H1 (cell line): ENCODE data around the gene RNF146.

ENCODE experiments used
- CEBPB ChIP-seq: IDR thresholded peaks from 2 replicates; pipeline ENCODE4 v1.6.1; 2012; ENCODE audit warnings: low read depth, low read length
- CHD1 ChIP-seq: IDR thresholded peaks from 2 replicates; pipeline ENCODE4 v1.6.1; 2012; ENCODE audit warnings: low read depth, low read length, improper control_type of control experiment
- EZH2 ChIP-seq: fragments of 200-600 bp; sonication (generic); IDR thresholded peaks from 2 replicates; pipeline ENCODE4 v1.7.1; 2012; ENCODE audit warnings: low read depth, mild to moderate bottlenecking, moderate library complexity, low read length, inconsistent platforms; ENCODE audit not compliant: severe bottlenecking
- HDAC2 ChIP-seq, 2 experiments: fragments of 300-600 bp in 1 of 2; sonication (generic) in 1 of 2; IDR thresholded peaks; 2 replicates each; pipeline ENCODE4 v1.6.1; 2011 to 2012; ENCODE audit warnings: low read depth in 2 of 2, low read length in 2 of 2, mild to moderate bottlenecking in 2 of 2, moderate library complexity in 2 of 2, borderline replicate concordance in 1 of 2, inconsistent platforms in 1 of 2
- POLR2A ChIP-seq, 2 experiments: IDR thresholded peaks; 1 replicate in 1 of 2; 2 replicates in 1 of 2; pipeline ENCODE4 v1.6.1; 2011; ENCODE audit warnings: low read depth in 2 of 2, low read length in 2 of 2, mild to moderate bottlenecking in 2 of 2; ENCODE audit errors: control extremely low read depth in 1 of 2
- RFX5 ChIP-seq: IDR thresholded peaks from 2 replicates; pipeline ENCODE4 v1.6.1; 2011; ENCODE audit warnings: low read depth, low read length, improper control_type of control experiment, borderline replicate concordance
- SP1 ChIP-seq: IDR thresholded peaks from 2 replicates; pipeline ENCODE4 v1.6.1; 2011; ENCODE audit warnings: low read depth, low read length

- TF ChIP-seq CHD1 (no peak), POLR2A (IDR thresholded peaks at IDR 0.05; ENCODE audit: control extremely low read depth in 1 of 2, low read depth in 2 of 2, low read length in 2 of 2) (no peak), SP1 (no peak), EZH2 (no peak), RFX5 (no peak), HDAC2 (IDR thresholded peaks at IDR 0.05; ENCODE audit: borderline replicate concordance in 1 of 2, low read depth in 2 of 2, low read length in 2 of 2) (no peak), CEBPB (no peak)
These were observed 11.5 kb downstream of the RNF146 start for GRCh38 chr6:127277878-127278843.
